ENCODE data around the gene SLC26A9. TPM values are rescaled to one million over a fixed set of nuclear protein-coding genes. Genes with fewer than 3 reads are reported as not detected.
"Not testable (repeated sequence)": the region's sequence is repeated elsewhere in the genome, so short reads cannot be mapped to it uniquely, and the experiment has no call there.

SLC26A9 gene
- total RNA-seq, 1 experiment from 2014 or later, result not detected

GRCh38 chr1:205918955-205919746 lies 24.1 kb downstream of the SLC26A9 start:
- peak; percentile 67 for DNase-seq (ENCODE audit: low read depth)
- in situ Hi-C loops (cut with HindIII; ENCODE audit: low pct_unique_long_range_greater_than_20kb, low sequenced_read_pairs), result no loop called here

GRCh38 chr1:205917466-205918238 lies 25.6 kb downstream of the SLC26A9 start:
- in situ Hi-C loops (cut with HindIII; ENCODE audit: low pct_unique_long_range_greater_than_20kb, low sequenced_read_pairs), result no loop called here

GRCh38 chr1:205916541-205916940 lies 26.7 kb downstream of the SLC26A9 start:
- in situ Hi-C loops (cut with HindIII; ENCODE audit: low pct_unique_long_range_greater_than_20kb, low sequenced_read_pairs), result no loop called here

More at GRCh38 chr1:205917466-205918238, 25.6 kb downstream of the SLC26A9 start:
- DNase-seq (ENCODE audit: low read depth), result no peak

DNA sequence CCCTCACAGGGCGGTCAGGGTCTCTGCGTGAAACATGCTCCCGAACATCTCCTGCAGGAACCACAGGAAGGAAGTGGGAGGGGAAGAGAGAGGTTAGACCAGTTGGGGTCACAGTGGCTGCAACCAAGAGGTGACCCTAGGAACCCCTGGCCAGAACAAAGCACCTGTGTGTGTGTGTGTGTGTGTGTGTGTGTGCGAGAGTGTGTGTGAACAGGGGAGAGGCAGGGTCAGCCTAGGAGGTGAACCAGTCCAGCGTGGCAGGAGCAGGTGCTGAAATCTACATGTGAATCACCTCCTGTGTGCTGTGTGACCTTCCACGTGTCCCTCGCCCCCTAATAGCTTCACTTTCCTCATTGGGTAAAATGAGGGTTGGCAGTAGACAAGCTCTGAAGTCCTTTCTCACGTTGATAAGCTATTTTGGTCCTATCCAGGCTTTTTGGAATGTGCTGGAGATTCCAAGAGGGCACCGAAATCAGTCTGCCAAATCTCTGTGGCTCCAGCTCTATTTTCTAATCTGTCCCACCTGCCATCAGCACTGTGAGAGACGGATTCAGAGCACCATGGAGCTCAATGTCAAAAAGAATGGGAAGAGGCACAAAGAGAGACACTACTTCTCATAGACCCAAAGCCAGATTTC lies 27.8 kb downstream of the SLC26A9 start:
- no peak for DNase-seq (ENCODE audit: low read depth)
- in situ Hi-C loops (cut with HindIII; ENCODE audit: low pct_unique_long_range_greater_than_20kb, low sequenced_read_pairs), result no loop called here

More at GRCh38 chr1:205916541-205916940, 26.7 kb downstream of the SLC26A9 start:
- no peak for DNase-seq (ENCODE audit: low read depth)

- DNase-seq (ENCODE audit: low read depth), result no peak
- in situ Hi-C loops (cut with HindIII; ENCODE audit: low pct_unique_long_range_greater_than_20kb, low sequenced_read_pairs), result no loop called here
These were observed 28.5 kb downstream of the SLC26A9 start for GRCh38 chr1:205914730-205915129.

DNA sequence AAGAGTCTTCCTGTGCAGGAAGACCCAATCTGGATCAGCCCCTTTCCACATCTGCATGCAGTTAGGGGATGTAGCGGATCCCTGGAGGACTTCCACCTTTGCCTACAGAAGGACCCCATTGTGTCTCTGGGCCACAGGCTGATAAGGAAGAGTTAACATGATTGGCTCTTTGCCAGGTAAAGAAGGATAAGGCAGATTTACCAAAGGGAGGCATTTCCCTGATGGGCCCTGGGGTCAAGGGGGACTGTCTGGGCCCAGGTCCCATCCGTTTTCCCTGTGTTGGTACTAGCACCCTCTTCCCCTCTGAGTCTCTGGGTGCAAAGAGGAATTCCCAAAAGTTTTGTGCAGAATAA lies 29.1 kb downstream of the SLC26A9 start:
- in situ Hi-C loops (cut with HindIII; ENCODE audit: low pct_unique_long_range_greater_than_20kb, low sequenced_read_pairs), result no loop called here
- no peak for DNase-seq (ENCODE audit: low read depth)

DNA sequence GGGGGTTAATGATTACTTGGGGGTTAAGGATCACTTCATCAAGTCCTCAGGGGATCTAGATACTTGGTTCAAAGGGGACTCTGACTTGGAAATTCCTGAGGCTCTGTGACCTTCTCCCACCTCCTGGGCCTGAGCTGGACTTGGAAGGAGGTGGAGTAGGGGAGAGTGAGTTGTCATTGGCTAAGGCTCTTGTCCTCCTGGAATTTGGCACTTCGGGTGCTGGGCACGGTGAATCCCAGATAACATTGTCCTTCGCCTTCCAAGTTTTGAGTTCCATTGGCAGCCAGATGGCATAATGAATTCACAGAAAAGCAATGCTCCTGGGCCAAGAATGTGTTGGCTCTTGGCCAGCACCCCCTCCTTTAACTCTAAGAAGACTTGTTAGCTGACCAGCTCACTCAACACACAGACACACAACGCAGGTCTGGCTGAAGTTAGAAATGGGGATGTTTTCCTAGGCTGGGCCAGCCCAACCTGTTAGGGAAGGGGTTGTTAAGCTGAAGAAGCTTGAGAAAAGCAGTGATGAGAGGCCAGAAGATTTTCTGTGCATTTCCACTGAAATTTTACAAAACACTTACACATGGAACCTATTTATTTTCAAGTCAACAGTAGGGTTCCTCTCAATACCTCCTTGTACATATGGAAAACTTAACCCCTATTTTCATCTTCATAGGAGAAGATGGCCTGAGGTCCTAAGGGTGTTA lies 29.7 kb downstream of the SLC26A9 start:
- in situ Hi-C loops (cut with HindIII; ENCODE audit: low pct_unique_long_range_greater_than_20kb, low sequenced_read_pairs), result no loop called here
- peak; percentile 40 for DNase-seq (ENCODE audit: low read depth)

GRCh38 chr1:205907794-205908193 lies 35.5 kb downstream of the SLC26A9 start:
- in situ Hi-C loops (cut with HindIII; ENCODE audit: low pct_unique_long_range_greater_than_20kb, low sequenced_read_pairs), result no loop called here
- no peak for DNase-seq (ENCODE audit: low read depth)

GRCh38 chr1:205905095-205905494 lies 38.2 kb downstream of the SLC26A9 start:
- DNase-seq (ENCODE audit: low read depth); in situ Hi-C loops (cut with HindIII; ENCODE audit: low pct_unique_long_range_greater_than_20kb, low sequenced_read_pairs): not testable (repeated sequence)

- DNase-seq (ENCODE audit: low read depth), result no peak
- in situ Hi-C loops (cut with HindIII; ENCODE audit: low pct_unique_long_range_greater_than_20kb, low sequenced_read_pairs), result no loop called here
These were observed 46.9 kb downstream of the SLC26A9 start for GRCh38 chr1:205896351-205896750.

- DNase-seq (ENCODE audit: low read depth); in situ Hi-C loops (cut with HindIII; ENCODE audit: low pct_unique_long_range_greater_than_20kb, low sequenced_read_pairs): not testable (repeated sequence)
These were observed 49.1 kb downstream of the SLC26A9 start for GRCh38 chr1:205894119-205894518.

- in situ Hi-C loops (cut with HindIII; ENCODE audit: low pct_unique_long_range_greater_than_20kb, low sequenced_read_pairs); DNase-seq (ENCODE audit: low read depth): not testable (repeated sequence)
These were observed 51.1 kb downstream of the SLC26A9 start for GRCh38 chr1:205892175-205892574.

- DNase-seq (ENCODE audit: low read depth); in situ Hi-C loops (cut with HindIII; ENCODE audit: low pct_unique_long_range_greater_than_20kb, low sequenced_read_pairs): not testable (repeated sequence)
These were observed 51.8 kb downstream of the SLC26A9 start for GRCh38 chr1:205891481-205891880.

GRCh38 chr1:205890631-205891030 lies 52.6 kb downstream of the SLC26A9 start:
- DNase-seq (ENCODE audit: low read depth); in situ Hi-C loops (cut with HindIII; ENCODE audit: low pct_unique_long_range_greater_than_20kb, low sequenced_read_pairs): not testable (repeated sequence)

DNA sequence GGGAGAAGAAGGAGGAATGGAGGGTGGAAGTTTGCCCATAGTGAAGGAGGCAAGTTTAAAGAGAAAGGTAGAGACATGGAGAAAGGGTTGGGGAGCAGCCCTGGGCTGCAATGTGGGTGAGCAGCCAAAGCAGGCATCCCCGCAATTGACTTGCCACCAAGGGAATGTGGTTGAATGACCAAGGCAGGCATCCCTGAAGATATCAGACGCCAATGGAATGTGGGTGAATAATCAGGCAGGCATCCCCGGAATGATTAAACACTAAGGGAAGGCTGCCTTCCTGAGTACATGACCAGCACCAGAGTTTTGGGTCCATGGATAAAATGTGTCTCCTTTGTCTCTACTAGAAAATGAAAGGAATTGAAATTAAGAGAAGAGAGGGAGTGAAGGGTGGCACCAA lies 53.5 kb downstream of the SLC26A9 start:
- in situ Hi-C loops (cut with HindIII; ENCODE audit: low pct_unique_long_range_greater_than_20kb, low sequenced_read_pairs), result not testable (repeated sequence)
- DNase-seq (ENCODE audit: low read depth), result peak; percentile 10

DNA sequence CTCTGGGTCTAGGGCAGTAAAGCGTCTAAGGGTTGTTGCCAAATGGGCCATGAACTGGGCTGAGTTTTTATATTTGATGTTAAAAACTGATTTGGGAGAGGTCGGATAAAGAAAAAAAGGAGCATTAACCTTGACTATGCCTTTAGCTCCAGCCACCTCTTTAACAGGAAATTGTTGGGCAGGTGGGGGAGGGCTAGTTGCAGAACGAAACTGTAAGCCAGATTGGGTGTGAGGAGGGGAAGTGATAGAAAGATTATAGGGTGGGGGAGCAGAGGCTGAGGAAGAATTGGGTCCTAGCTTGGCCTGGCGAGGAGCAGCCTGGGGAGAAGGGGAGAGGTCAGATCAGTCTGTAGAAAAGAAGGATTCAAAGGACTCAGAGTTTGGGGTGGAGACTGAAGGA lies 54.2 kb downstream of the SLC26A9 start:
- in situ Hi-C loops (cut with HindIII; ENCODE audit: low pct_unique_long_range_greater_than_20kb, low sequenced_read_pairs); DNase-seq (ENCODE audit: low read depth): not testable (repeated sequence)

- no peak for DNase-seq (ENCODE audit: low read depth)
- in situ Hi-C loops (cut with HindIII; ENCODE audit: low pct_unique_long_range_greater_than_20kb, low sequenced_read_pairs), result no loop called here
These were observed 59.5 kb downstream of the SLC26A9 start for GRCh38 chr1:205883792-205884191.

GRCh38 chr1:205880923-205881322 lies 62.3 kb downstream of the SLC26A9 start:
- in situ Hi-C loops (cut with HindIII; ENCODE audit: low pct_unique_long_range_greater_than_20kb, low sequenced_read_pairs), result no loop called here
- no peak for DNase-seq (ENCODE audit: low read depth)
